CD14-positive monocyte (primary cell): ENCODE data around the gene VARS2. TPM values are rescaled to one million over a fixed set of nuclear protein-coding genes. Genes with fewer than 3 reads are reported as not detected.
"Not testable (repeated sequence)": the region's sequence is repeated elsewhere in the genome, so short reads cannot be mapped to it uniquely, and the experiment has no call there.

ENCODE experiments used
- DNase-seq, 3 donors: peaks; one replicate each; pipeline ENCODE4 v3.0.0-alpha.2; 2011 to 2022
- H2AFZ ChIP-seq: 2 replicates; pipeline ENCODE4 v1.6.0; 2012; ENCODE audit warnings: mild to moderate bottlenecking, low read depth, low read length, inconsistent platforms; ENCODE audit not compliant: insufficient read depth, poor library complexity, severe bottlenecking
- H3K27ac ChIP-seq, 2 donors: 1 replicate in 1 of 2; 2 replicates in 1 of 2; pipeline ENCODE4 v1.5.1; 2012 to 2013; ENCODE audit warnings: low read length in 2 of 2, control low read depth in 1 of 2, inconsistent platforms in 1 of 2, low read depth in 1 of 2, mild to moderate bottlenecking in 1 of 2
- H3K27me3 ChIP-seq, 2 donors: one replicate each; pipeline versions ENCODE4 v1.6.0 to v1.6.1; 2011 to 2013; ENCODE audit warnings: low read length in 2 of 2; ENCODE audit not compliant: control insufficient read depth in 2 of 2, insufficient read depth in 2 of 2
- H3K36me3 ChIP-seq, 2 donors: replicated peaks in 1 of 2; 1 replicate in 1 of 2; 2 replicates in 1 of 2; pipeline versions ENCODE4 v1.5.1 to v1.6.1; 2012 to 2013; ENCODE audit warnings: low read length in 2 of 2, control low read depth in 1 of 2, inconsistent platforms in 1 of 2, mild to moderate bottlenecking in 1 of 2; ENCODE audit not compliant: insufficient read depth in 2 of 2, control insufficient read depth in 1 of 2
- H3K4me1 ChIP-seq, 2 donors: 1 replicate in 1 of 2; 2 replicates in 1 of 2; pipeline versions ENCODE4 v1.5.1 to v1.6.1; 2012 to 2013; ENCODE audit warnings: low read length in 2 of 2, control low read depth in 1 of 2, inconsistent platforms in 1 of 2, mild to moderate bottlenecking in 1 of 2, moderate library complexity in 1 of 2; ENCODE audit not compliant: insufficient read depth in 2 of 2, control insufficient read depth in 1 of 2
- H3K4me2 ChIP-seq: replicated peaks from 2 replicates; pipeline ENCODE3; 2012; ENCODE audit warnings: low read length, moderate library complexity, mild to moderate bottlenecking; ENCODE audit not compliant: poor library complexity, severe bottlenecking; ENCODE audit errors: extremely low read depth
- H3K4me3 ChIP-seq, 3 experiments: fragments of 200-600 bp in 1 of 3; sonication (generic) in 1 of 3; replicated peaks in 1 of 3; 1 replicate in 2 of 3; 2 replicates in 1 of 3; pipeline ENCODE4 v1.5.1; 2011 to 2013; ENCODE audit warnings: low read length in 3 of 3, mild to moderate bottlenecking in 3 of 3, control low read depth in 2 of 3, low read depth in 2 of 3, inconsistent platforms in 1 of 3, moderate library complexity in 1 of 3
- H3K79me2 ChIP-seq: 2 replicates; pipeline ENCODE4 v1.6.0; 2012; ENCODE audit warnings: mild to moderate bottlenecking, control low read depth, inconsistent platforms, low read length, moderate library complexity; ENCODE audit not compliant: insufficient read depth
- H3K9ac ChIP-seq: 2 replicates; pipeline ENCODE4 v1.6.0; 2017; ENCODE audit warnings: low read length, mild to moderate bottlenecking; ENCODE audit not compliant: insufficient read depth, poor library complexity, severe bottlenecking
- H3K9me3 ChIP-seq, 2 donors: replicated peaks in 1 of 2; 1 replicate in 1 of 2; 2 replicates in 1 of 2; pipeline versions ENCODE4 v1.5.1 to v1.6.1; 2012 to 2013; ENCODE audit warnings: low read length in 2 of 2, control low read depth in 1 of 2; ENCODE audit not compliant: control insufficient read depth in 1 of 2, insufficient read depth in 1 of 2
- H4K20me1 ChIP-seq: 2 replicates; pipeline ENCODE4 v1.6.0; 2012; ENCODE audit warnings: mild to moderate bottlenecking, low read length, control low read depth, moderate library complexity; ENCODE audit not compliant: insufficient read depth
- H3K27ac Mint-ChIP-seq, 7 donors: one replicate each; pipeline ENCODE4 v1.8.0; 2020; ENCODE audit warnings: mild to moderate bottlenecking in 7 of 7, mixed read lengths in 7 of 7, moderate library complexity in 6 of 7, inconsistent platforms in 2 of 7
- H3K27me3 Mint-ChIP-seq, 3 donors: one replicate each; pipeline ENCODE4 v1.8.0; 2021 to 2022; ENCODE audit warnings: low read depth in 3 of 3, mild to moderate bottlenecking in 3 of 3, mixed read lengths in 3 of 3, moderate library complexity in 3 of 3, inconsistent platforms in 1 of 3
- H3K36me3 Mint-ChIP-seq, 2 donors: one replicate each; pipeline ENCODE4 v1.8.0; 2020; ENCODE audit warnings: mixed read lengths in 2 of 2, inconsistent platforms in 1 of 2, mild to moderate bottlenecking in 1 of 2
- H3K4me1 Mint-ChIP-seq: one replicate; pipeline ENCODE4 v1.8.0; 2020; ENCODE audit warnings: mild to moderate bottlenecking, mixed read lengths
- H3K4me3 Mint-ChIP-seq, 2 donors: one replicate each; pipeline ENCODE4 v1.8.0; 2020; ENCODE audit warnings: mild to moderate bottlenecking in 2 of 2, mixed read lengths in 2 of 2, moderate library complexity in 1 of 2
- H3K9me3 Mint-ChIP-seq, 7 donors: one replicate each; pipeline ENCODE4 v1.8.0; 2020 to 2022; ENCODE audit warnings: mixed read lengths in 7 of 7, mild to moderate bottlenecking in 6 of 7, moderate library complexity in 6 of 7, inconsistent platforms in 2 of 7
- WGBS: methylation state at CpG from one replicate; pipeline ENCODE4 v1.1.5; 2013; ENCODE audit warnings: missing lambda C conversion rate; ENCODE audit not compliant: insufficient coverage; 5-methylcytosine and 5-hydroxymethylcytosine counted together
- intact Hi-C, 2 donors: fragments of 100-400 bp; cut with micrococcal nuclease; formaldehyde crosslinking; loops; one replicate each; pipeline versions ENCODE4 v1.15.0 to v1.15.1; 2023
- polyA plus RNA-seq, 3 donors: library from polyadenylated mRNA; depleted of rRNA in 1 of 3; unstranded in 2 of 3; stranded (reverse) in 1 of 3; fragments of 300-500 nt in 2 of 3; fragments of >200 nt in 1 of 3; fragmentation: Illumina TruSeq in 2 of 3; gene quantifications; 1 replicate in 2 of 3; 2 replicates in 1 of 3; pipeline ENCODE4 v1.2.3, GENCODE V29; 2012 to 2021
- TF ChIP-seq, protein P1 (sequence below): fragments of 200-600 bp; IDR thresholded peaks from one replicate; pipeline ENCODE4 v1.8.0; 2022; ENCODE audit warnings: antibody characterized with exemption, mild to moderate bottlenecking

VARS2 gene
- polyA plus RNA-seq, 3 donors = 7.6 to 15.5 (median 8.1) TPM

DNA sequence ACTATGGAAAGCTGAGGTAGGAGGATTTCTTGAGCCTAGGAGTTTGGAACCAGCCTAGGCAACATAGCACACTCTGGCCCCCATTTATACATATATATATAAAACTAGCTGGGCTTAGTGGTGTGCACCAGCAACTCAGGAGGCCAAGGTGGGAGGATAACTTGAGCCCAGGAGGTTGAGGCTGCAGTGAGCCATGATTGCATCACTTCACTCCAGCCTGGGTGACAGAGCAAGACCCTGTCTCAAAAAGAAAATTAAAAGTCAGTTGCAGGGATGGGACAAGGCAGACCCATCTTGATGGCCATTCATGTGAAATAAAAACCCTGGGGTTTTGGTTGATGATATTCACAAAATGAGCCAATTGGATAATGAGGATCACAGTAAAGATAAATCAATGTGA lies 12.6 kb upstream of the VARS2 start:
- no peaks in the 10 kb centered on the region for H3K36me3 ChIP-seq
- no peaks in the 10 kb centered on the region for H3K79me2 ChIP-seq
- H3K9me3 ChIP-seq = no peaks in the 10 kb centered on the region
- no peaks in the 10 kb centered on the region for H3K27me3 ChIP-seq
- H3K4me3 ChIP-seq = no peak overlapping the region
- TF ChIP-seq, protein P1, sequence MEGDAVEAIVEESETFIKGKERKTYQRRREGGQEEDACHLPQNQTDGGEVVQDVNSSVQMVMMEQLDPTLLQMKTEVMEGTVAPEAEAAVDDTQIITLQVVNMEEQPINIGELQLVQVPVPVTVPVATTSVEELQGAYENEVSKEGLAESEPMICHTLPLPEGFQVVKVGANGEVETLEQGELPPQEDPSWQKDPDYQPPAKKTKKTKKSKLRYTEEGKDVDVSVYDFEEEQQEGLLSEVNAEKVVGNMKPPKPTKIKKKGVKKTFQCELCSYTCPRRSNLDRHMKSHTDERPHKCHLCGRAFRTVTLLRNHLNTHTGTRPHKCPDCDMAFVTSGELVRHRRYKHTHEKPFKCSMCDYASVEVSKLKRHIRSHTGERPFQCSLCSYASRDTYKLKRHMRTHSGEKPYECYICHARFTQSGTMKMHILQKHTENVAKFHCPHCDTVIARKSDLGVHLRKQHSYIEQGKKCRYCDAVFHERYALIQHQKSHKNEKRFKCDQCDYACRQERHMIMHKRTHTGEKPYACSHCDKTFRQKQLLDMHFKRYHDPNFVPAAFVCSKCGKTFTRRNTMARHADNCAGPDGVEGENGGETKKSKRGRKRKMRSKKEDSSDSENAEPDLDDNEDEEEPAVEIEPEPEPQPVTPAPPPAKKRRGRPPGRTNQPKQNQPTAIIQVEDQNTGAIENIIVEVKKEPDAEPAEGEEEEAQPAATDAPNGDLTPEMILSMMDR = no peak
- H3K4me1 ChIP-seq = no peaks in the 10 kb centered on the region
- H3K27ac ChIP-seq = no peak overlapping the region
- no peaks in the 10 kb centered on the region for H3K9me3 Mint-ChIP-seq
- H3K9ac ChIP-seq = no peak overlapping the region
- H3K27ac Mint-ChIP-seq = peak overlapping the region in 1 of 7 donors; percentile 31
- H3K36me3 Mint-ChIP-seq = peaks cover 0 to 2% of the 10 kb centered on the region in 2 donors
- peaks cover 0 to 5% (median 2%) of the 10 kb centered on the region in 3 donors for H3K27me3 Mint-ChIP-seq
- H4K20me1 ChIP-seq = no peaks in the 10 kb centered on the region
- no peak for DNase-seq
- no peak overlapping the region for H3K4me3 Mint-ChIP-seq
- intact Hi-C loops = no loop called here
- H2AFZ ChIP-seq = no peak overlapping the region
- no peaks in the 10 kb centered on the region for H3K4me1 Mint-ChIP-seq
- no peak overlapping the region for H3K4me2 ChIP-seq

DNA sequence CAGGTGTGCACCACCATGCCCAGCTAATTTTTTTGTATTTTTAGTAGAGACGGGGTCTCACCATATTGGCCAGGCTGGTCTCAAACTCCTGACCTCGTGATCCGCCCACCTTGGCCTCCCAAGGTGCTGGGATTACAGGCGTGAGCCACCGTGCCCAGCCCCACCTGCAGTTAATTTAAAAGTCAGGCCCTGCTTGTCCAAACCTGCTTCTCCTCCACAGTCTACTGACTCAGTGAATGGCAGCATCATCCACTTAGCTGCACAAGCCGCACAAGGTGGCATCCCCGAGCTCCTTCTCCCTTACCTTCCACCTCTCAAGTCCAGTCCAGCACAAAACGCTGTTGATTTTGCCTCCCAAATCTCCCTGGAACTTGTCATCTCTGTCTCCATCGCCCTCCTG lies 11.8 kb upstream of the VARS2 start:
- H3K4me3 Mint-ChIP-seq, H3K36me3 Mint-ChIP-seq, H3K4me1 Mint-ChIP-seq, H3K27ac Mint-ChIP-seq, H3K79me2 ChIP-seq, H3K27me3 ChIP-seq, H3K9me3 Mint-ChIP-seq, H2AFZ ChIP-seq, H3K36me3 ChIP-seq, intact Hi-C loops, H3K9me3 ChIP-seq, H3K4me1 ChIP-seq, H3K4me3 ChIP-seq, H3K27me3 Mint-ChIP-seq, H4K20me1 ChIP-seq, H3K9ac ChIP-seq, H3K4me2 ChIP-seq, H3K27ac ChIP-seq, DNase-seq: not testable (repeated sequence)
- 94% methylated on average over 8 of the region's 9 CpGs for WGBS
